HEK293 (cell line): ENCODE results near the gene AMPD3.

Experiments
- CTCF ChIA-PET: fragments of 350-600 bp; formaldehyde crosslinking; extraction: SDS; loops from one replicate; lab custom pipeline; 2021; ENCODE audit warnings: antibody characterized with exemption; lab: Yijun Ruan, JAX
- POLR2A ChIA-PET: fragments of 300-600 bp; formaldehyde crosslinking; extraction: SDS; loops from one replicate; lab custom pipeline; 2020; ENCODE audit warnings: antibody characterized with exemption, inconsistent platforms; lab: Yijun Ruan, JAX
- H3K27ac ChIP-seq: fragments of 200-500 bp; sonication (Bioruptor generic); 2 replicates; pipeline ENCODE4 v1.5.1; 2014; ENCODE audit warnings: low read depth, low read length, control low read depth, inconsistent platforms; ENCODE audit errors: extremely low read depth
- H3K36me3 ChIP-seq, 2 experiments: fragments of 200-500 bp in 1 of 2; sonication (Bioruptor generic) in 1 of 2; 1 replicate in 1 of 2; 2 replicates in 1 of 2; pipeline ENCODE4 v1.5.1; 2014 to 2017; ENCODE audit warnings: inconsistent platforms in 2 of 2, low read length in 2 of 2; ENCODE audit not compliant: control insufficient read depth in 2 of 2, insufficient read depth in 1 of 2
- H3K4me1 ChIP-seq: fragments of 200-500 bp; sonication (Bioruptor generic); 2 replicates; pipeline ENCODE4 v1.5.1; 2014; ENCODE audit warnings: mild to moderate bottlenecking, low read length, inconsistent platforms; ENCODE audit not compliant: control insufficient read depth, insufficient read depth
- H3K4me3 ChIP-seq: 2 replicates; pipeline ENCODE4 v1.5.1; 2011; ENCODE audit warnings: low read depth, mild to moderate bottlenecking, control low read depth, low read length, moderate library complexity
- H3K9me3 ChIP-seq: fragments of 200-500 bp; sonication (Bioruptor generic); 2 replicates; pipeline ENCODE4 v1.5.1; 2014; ENCODE audit warnings: low read depth, low read length, inconsistent platforms; ENCODE audit not compliant: control insufficient read depth, insufficient read depth
- EGR2 ChIP-seq: fragments of 450-650 bp; formaldehyde crosslinking; IDR thresholded peaks from 2 replicates; pipeline ENCODE4 v1.5.1; 2016; ENCODE audit warnings: low read depth, missing biosample characterization, missing genetic modification characterization
- IKZF3 ChIP-seq: fragments of 450-650 bp; IDR thresholded peaks from 2 replicates; pipeline ENCODE4 v1.5.0; 2018; ENCODE audit warnings: missing biosample characterization, mild to moderate bottlenecking, missing genetic modification characterization, moderate library complexity
- MZF1 ChIP-seq: fragments of 450-650 bp; formaldehyde crosslinking; IDR thresholded peaks from 2 replicates; pipeline ENCODE4 v1.5.1; 2017; ENCODE audit warnings: missing biosample characterization, missing genetic modification characterization, borderline replicate concordance
- TRIM28 ChIP-seq: IDR thresholded peaks from 2 replicates; pipeline ENCODE4 v1.6.1; 2011; ENCODE audit warnings: low read length, control low read depth, borderline replicate concordance
- ZIC2 ChIP-seq: fragments of 450-650 bp; formaldehyde crosslinking; IDR thresholded peaks from 2 replicates; pipeline ENCODE4 v1.5.1; 2016; ENCODE audit warnings: missing biosample characterization, missing genetic modification characterization
- ZNF335 ChIP-seq: fragments of 450-650 bp; formaldehyde crosslinking; conservative IDR thresholded peaks from 2 replicates; pipeline ENCODE4 v1.5.1; 2016; ENCODE audit warnings: missing biosample characterization, missing genetic modification characterization
- ZNF623 ChIP-seq: fragments of 450-650 bp; formaldehyde crosslinking; IDR thresholded peaks from 2 replicates; pipeline ENCODE4 v1.5.1; 2016; ENCODE audit warnings: missing biosample characterization, missing genetic modification characterization
- ZNF629 ChIP-seq: fragments of 450-650 bp; formaldehyde crosslinking; IDR thresholded peaks from 2 replicates; pipeline ENCODE4 v1.5.1; 2017; ENCODE audit warnings: missing biosample characterization, missing genetic modification characterization
- ZNF654 ChIP-seq: fragments of 450-650 bp; formaldehyde crosslinking; IDR thresholded peaks from 2 replicates; pipeline ENCODE4 v1.5.1; 2016; ENCODE audit warnings: low read depth, missing biosample characterization, missing genetic modification characterization
- ZNF747 ChIP-seq: fragments of 450-650 bp; formaldehyde crosslinking; IDR thresholded peaks from 2 replicates; pipeline ENCODE4 v1.5.1; 2016; ENCODE audit warnings: missing biosample characterization, missing genetic modification characterization
- ZNF777 ChIP-seq: fragments of 450-650 bp; formaldehyde crosslinking; IDR thresholded peaks from 2 replicates; pipeline ENCODE4 v1.5.1; 2017; ENCODE audit warnings: missing biosample characterization, missing genetic modification characterization, borderline replicate concordance
- TF ChIP-seq, protein P1 (sequence below): fragments of 450-650 bp; formaldehyde crosslinking; IDR thresholded peaks from 2 replicates; pipeline ENCODE4 v1.5.1; 2016; ENCODE audit warnings: missing biosample characterization, missing genetic modification characterization, low read depth
- TF ChIP-seq, protein P2 (sequence below): fragments of 450-650 bp; formaldehyde crosslinking; IDR thresholded peaks from 2 replicates; pipeline ENCODE4 v1.5.1; 2016; ENCODE audit warnings: missing biosample characterization, missing genetic modification characterization
- TF ChIP-seq, protein P3 (sequence below): fragments of 450-650 bp; formaldehyde crosslinking; IDR thresholded peaks from 2 replicates; pipeline ENCODE4 v1.5.1; 2017; ENCODE audit warnings: missing biosample characterization, mild to moderate bottlenecking, missing genetic modification characterization, moderate library complexity
- TF ChIP-seq, protein P4 (sequence below): fragments of 450-650 bp; formaldehyde crosslinking; IDR thresholded peaks from 2 replicates; pipeline ENCODE4 v1.5.1; 2016; ENCODE audit warnings: missing biosample characterization, missing genetic modification characterization, low read depth
- TF ChIP-seq, protein P5 (sequence below): fragments of 450-650 bp; formaldehyde crosslinking; IDR thresholded peaks from 2 replicates; pipeline ENCODE4 v1.5.1; 2016; ENCODE audit warnings: missing biosample characterization, missing genetic modification characterization

The AMPD3 gene

DNA sequence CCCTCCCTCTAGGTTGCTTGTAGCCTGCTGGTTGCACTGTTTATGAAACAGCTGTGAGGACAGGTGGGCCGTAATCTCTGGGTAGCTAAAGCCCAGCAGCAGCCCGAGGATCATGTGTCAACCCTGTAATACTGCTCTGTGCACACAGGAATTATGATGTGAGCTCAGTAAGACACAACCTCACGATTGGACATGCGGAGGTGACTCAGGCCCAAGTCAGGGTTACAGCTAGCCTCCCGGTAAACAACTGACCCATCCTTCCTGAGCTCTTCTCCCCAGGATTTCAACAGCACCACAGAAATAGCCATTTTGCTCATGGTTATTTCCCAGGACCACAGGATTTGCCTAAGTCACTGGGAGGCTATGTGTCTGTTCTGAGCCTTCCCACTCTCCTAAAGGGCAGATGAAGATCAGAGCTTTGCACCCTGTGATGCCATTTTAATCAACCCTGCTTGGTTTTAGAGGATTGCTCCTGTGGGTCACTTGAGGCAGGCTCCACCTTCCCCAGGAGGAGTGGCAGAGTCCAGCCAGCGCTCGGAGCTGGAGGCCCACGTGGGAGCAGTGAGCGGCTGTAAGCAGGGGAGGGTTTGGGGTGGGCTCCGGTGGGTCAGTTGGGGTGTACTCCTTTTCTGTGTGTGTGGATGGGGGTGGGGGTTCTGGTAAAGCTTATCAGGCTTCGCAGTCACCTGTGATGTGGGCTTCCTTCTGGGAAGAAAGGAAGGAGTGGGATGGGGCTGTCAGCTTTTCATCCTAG is at the start of gene AMPD3:
Gene AMPD3, plus strand, starts transcription at position 387 of the 754 bp plus-strand sequence. CDS start 6,256 bp downstream, outside the sequence.
- Histone ChIP-seq H3K4me3 (no peak within 1 kb of the TSS; the same call in 1 of the 2 replicates), H3K27ac (no peak within 1 kb of the TSS), H3K4me1 (no peaks in the 10 kb centered on the region), H3K36me3 (no peaks in the 10 kb centered on the region), H3K9me3 (no peaks in the 10 kb centered on the region)
- POLR2A ChIA-PET = interaction anchor here (0.6 to 3.2 kb wide), 4 partner anchors 85 to 837 kb away, joined by 3 to 12 read pairs (median 4); partner anchors contain the start of gene RNF141
- TF ChIP-seq ZIC2 (tag by site-specific recombination) (peak; percentile 89), ZNF629 (no peak), TRIM28 (0 out of 2 replicates have a peak, but pooled peaks have one; percentile 28), ZNF747 (tag by site-specific recombination) (no peak), EGR2 (tag by site-specific recombination) (0 out of 2 replicates have a peak, but pooled peaks have one; percentile 12)
- TF ChIP-seq, protein P1, sequence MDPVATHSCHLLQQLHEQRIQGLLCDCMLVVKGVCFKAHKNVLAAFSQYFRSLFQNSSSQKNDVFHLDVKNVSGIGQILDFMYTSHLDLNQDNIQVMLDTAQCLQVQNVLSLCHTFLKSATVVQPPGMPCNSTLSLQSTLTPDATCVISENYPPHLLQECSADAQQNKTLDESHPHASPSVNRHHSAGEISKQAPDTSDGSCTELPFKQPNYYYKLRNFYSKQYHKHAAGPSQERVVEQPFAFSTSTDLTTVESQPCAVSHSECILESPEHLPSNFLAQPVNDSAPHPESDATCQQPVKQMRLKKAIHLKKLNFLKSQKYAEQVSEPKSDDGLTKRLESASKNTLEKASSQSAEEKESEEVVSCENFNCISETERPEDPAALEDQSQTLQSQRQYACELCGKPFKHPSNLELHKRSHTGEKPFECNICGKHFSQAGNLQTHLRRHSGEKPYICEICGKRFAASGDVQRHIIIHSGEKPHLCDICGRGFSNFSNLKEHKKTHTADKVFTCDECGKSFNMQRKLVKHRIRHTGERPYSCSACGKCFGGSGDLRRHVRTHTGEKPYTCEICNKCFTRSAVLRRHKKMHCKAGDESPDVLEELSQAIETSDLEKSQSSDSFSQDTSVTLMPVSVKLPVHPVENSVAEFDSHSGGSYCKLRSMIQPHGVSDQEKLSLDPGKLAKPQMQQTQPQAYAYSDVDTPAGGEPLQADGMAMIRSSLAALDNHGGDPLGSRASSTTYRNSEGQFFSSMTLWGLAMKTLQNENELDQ (tag by site-specific recombination) = no peak
- TF ChIP-seq, protein P2, sequence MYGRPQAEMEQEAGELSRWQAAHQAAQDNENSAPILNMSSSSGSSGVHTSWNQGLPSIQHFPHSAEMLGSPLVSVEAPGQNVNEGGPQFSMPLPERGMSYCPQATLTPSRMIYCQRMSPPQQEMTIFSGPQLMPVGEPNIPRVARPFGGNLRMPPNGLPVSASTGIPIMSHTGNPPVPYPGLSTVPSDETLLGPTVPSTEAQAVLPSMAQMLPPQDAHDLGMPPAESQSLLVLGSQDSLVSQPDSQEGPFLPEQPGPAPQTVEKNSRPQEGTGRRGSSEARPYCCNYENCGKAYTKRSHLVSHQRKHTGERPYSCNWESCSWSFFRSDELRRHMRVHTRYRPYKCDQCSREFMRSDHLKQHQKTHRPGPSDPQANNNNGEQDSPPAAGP (tag by site-specific recombination) = 0 out of 2 replicates have a peak, but pooled peaks have one; percentile 20
- TF ChIP-seq, protein P3, sequence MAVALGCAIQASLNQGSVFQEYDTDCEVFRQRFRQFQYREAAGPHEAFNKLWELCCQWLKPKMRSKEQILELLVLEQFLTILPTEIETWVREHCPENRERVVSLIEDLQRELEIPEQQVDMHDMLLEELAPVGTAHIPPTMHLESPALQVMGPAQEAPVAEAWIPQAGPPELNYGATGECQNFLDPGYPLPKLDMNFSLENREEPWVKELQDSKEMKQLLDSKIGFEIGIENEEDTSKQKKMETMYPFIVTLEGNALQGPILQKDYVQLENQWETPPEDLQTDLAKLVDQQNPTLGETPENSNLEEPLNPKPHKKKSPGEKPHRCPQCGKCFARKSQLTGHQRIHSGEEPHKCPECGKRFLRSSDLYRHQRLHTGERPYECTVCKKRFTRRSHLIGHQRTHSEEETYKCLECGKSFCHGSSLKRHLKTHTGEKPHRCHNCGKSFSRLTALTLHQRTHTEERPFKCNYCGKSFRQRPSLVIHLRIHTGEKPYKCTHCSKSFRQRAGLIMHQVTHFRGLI (tag by site-specific recombination) = peak; percentile 83
- TF ChIP-seq, all 188 proteins: peak for 5
- CTCF ChIA-PET = interaction anchor here (0.7 to 1.5 kb wide), 4 partner anchors 8 to 86 kb away, joined by 3 to 5 read pairs (median 4); partner anchors contain the start of gene RNF141

DNA sequence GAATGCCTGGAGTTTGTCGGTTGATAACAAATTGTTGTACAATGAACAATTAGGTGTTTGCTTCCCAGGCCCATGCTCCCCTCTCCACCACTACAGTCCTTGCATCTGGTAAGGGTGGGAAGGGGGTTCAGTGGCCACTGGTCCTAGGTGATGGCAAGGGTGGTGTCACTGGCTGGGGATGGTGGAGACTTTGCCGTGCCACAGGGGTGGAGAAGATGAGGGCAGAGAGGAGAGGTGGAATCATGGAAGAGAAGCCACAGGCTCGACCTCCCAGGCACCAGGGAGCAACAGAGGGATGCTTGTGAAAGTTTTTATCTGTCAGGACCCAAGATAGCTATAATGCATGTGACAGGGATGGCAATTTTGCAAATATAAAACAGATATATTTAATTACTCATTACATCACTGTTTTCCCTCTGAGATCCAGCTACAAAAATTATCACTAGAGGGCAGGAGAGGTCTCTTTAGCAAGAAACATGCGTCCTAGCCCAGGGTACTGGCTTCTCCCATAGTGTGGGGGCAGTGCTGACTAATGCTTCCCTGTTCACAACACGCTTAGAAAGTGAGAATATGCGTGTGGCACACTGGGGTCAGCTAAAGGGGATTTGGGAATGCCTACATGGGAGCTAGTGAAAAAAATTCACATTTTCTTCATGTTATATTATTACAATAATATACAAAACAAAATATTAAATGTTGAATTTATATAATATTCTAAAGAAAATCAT is 49.0 kb upstream of the AMPD3 start:
- Histone ChIP-seq H3K27ac (no peak overlapping the region), H3K4me3 (no peak overlapping the region), H3K9me3 (no peaks in the 10 kb centered on the region), H3K4me1 (no peaks in the 10 kb centered on the region), H3K36me3 (no peaks in the 10 kb centered on the region)
- ChIA-PET POLR2A (interaction anchor here (0.6 to 1.3 kb wide), 2 partner anchors 135 to 403 kb away, joined by 3 to 5 read pairs; partner anchors contain the start of genes EIF4G2 and RNF141), CTCF (interaction anchor here (0.5 to 2.0 kb wide), 48 partner anchors 9 to 829 kb away, joined by 3 to 19 read pairs (median 4); partner anchors contain the start of genes AMPD3 and RNF141)
- TF ChIP-seq, protein P2 (tag by site-specific recombination) = no peak
- TF ChIP-seq ZNF335 (tag by site-specific recombination) = peak; percentile 71
- TF ChIP-seq ZNF623 (tag by site-specific recombination) = no peak
- TF ChIP-seq ZNF629 = peak; percentile 25; the same call in 1 of the 2 replicates
- TF ChIP-seq, protein P4, sequence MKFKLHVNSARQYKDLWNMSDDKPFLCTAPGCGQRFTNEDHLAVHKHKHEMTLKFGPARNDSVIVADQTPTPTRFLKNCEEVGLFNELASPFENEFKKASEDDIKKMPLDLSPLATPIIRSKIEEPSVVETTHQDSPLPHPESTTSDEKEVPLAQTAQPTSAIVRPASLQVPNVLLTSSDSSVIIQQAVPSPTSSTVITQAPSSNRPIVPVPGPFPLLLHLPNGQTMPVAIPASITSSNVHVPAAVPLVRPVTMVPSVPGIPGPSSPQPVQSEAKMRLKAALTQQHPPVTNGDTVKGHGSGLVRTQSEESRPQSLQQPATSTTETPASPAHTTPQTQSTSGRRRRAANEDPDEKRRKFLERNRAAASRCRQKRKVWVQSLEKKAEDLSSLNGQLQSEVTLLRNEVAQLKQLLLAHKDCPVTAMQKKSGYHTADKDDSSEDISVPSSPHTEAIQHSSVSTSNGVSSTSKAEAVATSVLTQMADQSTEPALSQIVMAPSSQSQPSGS (tag by site-specific recombination) = peak; percentile 83
- peak; percentile 55 for TF ChIP-seq IKZF3 (tag by site-specific recombination)
- TF ChIP-seq ZNF777 (tag by site-specific recombination) = no peak
- TF ChIP-seq, protein P5, sequence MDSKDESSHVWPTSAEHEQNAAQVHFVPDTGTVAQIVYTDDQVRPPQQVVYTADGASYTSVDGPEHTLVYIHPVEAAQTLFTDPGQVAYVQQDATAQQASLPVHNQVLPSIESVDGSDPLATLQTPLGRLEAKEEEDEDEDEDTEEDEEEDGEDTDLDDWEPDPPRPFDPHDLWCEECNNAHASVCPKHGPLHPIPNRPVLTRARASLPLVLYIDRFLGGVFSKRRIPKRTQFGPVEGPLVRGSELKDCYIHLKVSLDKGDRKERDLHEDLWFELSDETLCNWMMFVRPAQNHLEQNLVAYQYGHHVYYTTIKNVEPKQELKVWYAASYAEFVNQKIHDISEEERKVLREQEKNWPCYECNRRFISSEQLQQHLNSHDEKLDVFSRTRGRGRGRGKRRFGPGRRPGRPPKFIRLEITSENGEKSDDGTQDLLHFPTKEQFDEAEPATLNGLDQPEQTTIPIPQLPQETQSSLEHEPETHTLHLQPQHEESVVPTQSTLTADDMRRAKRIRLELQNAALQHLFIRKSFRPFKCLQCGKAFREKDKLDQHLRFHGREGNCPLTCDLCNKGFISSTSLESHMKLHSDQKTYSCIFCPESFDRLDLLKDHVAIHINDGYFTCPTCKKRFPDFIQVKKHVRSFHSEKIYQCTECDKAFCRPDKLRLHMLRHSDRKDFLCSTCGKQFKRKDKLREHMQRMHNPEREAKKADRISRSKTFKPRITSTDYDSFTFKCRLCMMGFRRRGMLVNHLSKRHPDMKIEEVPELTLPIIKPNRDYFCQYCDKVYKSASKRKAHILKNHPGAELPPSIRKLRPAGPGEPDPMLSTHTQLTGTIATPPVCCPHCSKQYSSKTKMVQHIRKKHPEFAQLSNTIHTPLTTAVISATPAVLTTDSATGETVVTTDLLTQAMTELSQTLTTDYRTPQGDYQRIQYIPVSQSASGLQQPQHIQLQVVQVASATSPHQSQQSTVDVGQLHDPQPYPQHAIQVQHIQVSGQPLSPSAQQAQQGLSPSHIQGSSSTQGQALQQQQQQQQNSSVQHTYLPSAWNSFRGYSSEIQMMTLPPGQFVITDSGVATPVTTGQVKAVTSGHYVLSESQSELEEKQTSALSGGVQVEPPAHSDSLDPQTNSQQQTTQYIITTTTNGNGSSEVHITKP (tag by site-specific recombination) = peak; percentile 35; the same call in 1 of the 2 replicates
- peak; percentile 49; the same call in 1 of the 2 replicates for TF ChIP-seq TRIM28
- TF ChIP-seq ZNF654 = peak; percentile 85
- no peak for TF ChIP-seq EGR2 (tag by site-specific recombination)
- TF ChIP-seq MZF1 (tag by site-specific recombination) = peak; percentile 86; the same call in 1 of the 2 replicates
